ENCODE results near the gene COPS7A.

DNA sequence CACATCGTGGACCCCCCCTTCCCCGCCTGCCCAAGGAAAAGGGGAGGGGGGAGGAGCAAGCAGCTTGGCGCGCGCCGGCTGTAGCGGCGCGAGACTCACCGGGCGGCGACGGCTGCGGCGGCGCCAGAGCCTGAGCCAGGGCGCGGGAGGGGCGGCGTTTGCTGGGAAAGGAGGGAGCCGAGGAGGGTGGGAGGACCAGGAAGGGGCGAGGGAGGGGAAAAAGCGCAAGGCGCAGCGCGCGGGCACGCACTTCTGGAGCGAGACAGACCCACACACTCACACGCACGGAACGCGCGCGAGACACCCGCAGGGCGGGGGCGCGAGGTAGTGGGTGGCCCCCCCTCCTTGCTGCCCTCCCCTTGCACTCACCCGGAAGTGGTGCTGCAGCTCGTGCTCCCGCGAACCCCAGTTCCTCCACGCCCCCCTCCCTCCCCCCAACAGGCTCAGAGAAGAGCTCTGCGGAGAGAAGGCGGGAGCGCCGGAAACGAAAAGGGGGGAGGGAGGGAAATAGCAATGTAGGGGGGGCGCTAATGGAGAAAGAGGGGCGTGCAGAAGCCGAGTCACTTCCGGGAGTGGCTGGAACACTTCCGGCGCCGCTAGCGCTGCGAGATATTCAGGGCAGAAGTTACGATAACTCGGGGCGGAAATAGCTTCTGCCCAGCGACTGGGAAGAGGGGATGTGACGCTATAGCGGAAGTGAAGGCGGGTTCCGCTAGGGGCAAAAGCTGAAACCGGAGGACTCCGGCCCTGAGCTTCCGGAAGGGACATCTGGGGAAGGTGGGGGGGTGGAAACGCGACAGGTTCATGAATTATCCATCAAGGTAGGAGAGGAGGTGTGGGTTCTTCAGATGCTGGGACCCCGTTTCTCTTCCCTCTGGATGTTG is 34.6 kb upstream of the COPS7A start, which contains the start of gene ZNF384:
- no peak for TF ChIP-seq EZH2phosphoT487 (IDR thresholded peaks at IDR 0.05; ENCODE audit: insufficient read depth, low read depth)
- no peak for TF ChIP-seq EZH2 (IDR thresholded peaks at IDR 0.05; ENCODE audit: insufficient read depth, poor library complexity, severe bottlenecking)
